RPMI8226 (cell line): ENCODE measurements around the gene THEM4.
"Not testable (repeated sequence)": the region's sequence is repeated elsewhere in the genome, so short reads cannot be mapped to it uniquely, and the experiment has no call there.

ENCODE experiments used
- DNase-seq: peaks from one replicate; pipeline ENCODE4 v3.0.0-alpha.2; 2015

Gene THEM4

DNA sequence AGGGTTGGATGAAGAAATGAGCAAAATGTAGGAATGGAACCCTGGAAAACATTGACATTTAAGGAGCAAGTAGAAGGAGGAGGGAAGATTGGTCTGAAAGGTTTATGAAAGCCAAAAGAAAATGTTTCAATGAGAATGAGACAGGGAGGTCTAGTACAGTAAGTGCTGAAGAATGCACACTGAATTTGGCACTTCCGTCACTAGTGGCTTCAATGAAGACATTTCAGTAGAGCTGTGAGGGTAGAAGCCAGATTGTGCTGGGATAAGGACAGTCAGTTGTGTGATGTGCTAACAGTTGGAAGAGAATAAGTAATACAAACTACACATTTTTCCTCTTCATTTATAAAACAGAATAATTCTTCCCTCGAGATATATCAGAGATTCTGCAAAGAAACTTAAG lies 17.1 kb downstream of the THEM4 start:
- no peak for DNase-seq

DNA sequence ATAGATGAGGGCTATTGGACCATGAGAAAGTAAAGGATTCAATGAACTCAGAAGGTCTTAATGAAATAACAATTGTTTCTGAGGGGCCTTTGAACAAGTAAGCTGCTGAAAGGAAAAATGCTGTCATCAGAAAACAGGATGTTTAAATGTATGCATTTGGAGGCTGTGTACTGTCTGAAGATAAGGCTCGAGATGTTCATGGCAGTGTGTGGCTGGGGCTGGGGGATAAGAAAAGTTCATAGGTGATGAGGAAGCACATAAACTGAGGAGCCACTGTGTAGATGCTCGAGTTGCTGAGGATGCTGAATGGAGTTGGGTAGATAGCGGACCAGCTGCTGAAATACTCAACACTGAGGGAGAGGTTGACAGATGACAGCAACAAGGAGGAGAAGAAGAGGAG lies 17.8 kb downstream of the THEM4 start:
- no peak for DNase-seq

DNA sequence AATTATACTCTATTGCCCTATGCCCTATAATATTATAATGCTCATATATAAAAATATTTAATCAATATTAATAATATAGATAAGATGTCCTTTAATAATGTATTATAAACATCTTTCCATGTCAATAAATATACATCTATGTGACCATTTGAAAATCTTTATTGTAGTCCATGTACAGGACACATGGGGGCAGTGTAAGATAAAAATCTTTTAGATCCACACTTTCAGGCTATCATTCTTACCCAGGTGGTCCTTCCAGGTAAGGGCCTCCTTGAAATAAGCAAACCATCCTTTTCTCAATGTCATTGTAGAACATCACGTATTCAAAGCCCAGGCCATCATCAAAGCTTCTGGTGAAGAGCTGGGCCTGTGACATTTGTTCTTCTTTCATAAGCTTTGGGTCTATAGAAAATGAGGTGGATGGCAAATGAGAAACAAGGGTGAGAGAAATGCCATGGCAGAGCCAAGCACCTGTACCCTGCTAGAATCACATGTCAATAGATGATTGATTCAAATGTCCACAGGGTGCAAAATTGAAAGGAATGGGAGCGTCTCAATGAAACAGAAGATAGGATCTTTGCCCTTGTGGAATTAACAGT lies 20.2 kb downstream of the THEM4 start:
- DNase-seq: peak; percentile 29

DNA sequence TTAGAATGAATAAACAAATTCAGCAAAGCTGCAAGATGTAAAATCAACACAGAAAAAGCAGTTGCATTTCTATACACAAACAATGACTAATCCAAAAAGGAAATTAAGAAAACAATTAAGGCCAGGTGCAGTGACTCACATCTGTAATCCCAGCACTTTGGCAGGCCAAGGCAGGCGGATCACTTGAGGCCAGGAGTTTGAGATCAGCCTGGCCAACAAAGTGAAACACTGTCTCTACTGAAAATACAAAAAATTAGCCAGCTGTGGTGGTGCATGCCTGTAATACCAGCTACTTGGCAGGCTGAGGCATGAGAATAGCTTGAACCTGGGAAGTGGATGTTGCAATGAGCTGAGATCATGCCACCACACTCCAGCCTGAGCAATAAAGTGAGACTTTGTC lies 22.3 kb downstream of the THEM4 start:
- DNase-seq: no peak

DNA sequence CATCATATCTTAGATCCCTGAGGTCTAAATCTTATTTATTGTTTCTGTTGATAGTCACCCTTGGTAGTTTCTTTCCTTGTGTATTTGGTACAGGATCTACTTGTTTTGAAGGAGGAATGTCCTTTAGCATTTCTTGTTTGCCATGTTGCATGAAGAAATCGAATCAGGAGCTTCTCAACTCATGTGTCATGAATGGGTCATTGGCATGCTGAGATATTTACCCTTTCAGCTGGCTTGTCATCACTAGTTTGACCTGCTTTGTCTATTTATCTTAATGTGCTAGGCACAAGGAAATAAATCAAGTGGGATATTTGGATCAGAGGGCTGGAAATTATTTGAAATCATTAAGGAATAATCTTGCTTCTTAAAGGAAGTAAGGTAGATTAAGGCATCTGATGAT lies 23.8 kb downstream of the THEM4 start:
- no peak for DNase-seq

DNA sequence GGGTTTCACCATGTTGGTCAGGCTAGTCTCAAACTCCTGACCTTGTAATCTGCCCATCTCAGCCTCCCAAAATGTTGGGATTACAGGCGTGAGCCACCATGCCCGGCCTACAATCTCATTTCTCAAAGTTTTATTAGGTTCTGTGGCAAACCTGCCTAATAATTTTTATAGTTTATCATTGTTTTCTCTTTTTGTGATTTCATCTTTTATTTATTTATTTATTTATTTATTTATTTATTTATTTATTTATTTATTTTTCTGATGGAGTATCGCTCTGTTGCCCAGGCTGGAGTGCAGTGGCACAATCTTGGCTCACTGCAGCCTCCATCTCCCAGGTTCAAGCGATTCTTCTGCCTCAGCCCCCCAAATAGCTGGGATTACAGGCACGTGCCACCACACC lies 24.4 kb downstream of the THEM4 start:
- DNase-seq: not testable (repeated sequence)

DNA sequence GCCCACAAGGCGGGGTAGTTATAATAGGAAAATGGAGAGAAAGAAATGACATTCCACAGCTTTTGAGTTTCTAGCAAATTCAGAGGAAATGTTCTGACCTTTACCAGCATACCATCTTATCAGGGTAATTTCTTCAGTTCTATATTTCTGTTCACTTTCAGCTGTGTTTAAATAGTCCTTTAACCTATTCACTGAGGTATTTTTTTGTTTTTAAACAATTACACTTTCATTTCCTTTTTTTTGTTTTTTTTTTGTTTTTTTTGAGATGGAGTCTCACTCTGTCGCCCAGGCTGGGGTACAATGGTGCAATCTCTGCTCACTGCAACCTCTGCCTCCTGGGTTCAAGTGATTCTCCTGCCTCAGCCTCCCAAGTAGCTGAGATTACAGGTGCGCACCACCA lies 24.9 kb downstream of the THEM4 start:
- not testable (repeated sequence) for DNase-seq

DNA sequence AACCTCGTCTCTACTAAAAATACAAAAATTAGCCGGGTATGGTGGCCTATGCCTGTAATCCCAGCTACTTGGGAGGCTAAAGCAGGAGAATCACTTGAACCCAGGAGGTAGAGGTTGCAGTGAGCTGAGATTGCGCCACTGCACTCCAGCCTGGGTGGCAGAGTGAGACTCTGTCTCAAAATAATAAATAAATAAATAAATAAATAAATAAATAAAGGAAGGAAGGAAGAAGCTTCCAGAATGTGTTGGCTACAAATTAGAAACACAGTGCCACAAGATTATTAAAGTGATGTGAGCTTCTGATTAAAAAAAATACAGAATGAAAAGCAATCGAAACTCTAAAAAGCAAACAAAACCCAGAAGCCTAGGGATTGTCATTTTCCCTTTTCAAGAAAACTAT lies 25.4 kb downstream of the THEM4 start:
- DNase-seq: not testable (repeated sequence)

DNA sequence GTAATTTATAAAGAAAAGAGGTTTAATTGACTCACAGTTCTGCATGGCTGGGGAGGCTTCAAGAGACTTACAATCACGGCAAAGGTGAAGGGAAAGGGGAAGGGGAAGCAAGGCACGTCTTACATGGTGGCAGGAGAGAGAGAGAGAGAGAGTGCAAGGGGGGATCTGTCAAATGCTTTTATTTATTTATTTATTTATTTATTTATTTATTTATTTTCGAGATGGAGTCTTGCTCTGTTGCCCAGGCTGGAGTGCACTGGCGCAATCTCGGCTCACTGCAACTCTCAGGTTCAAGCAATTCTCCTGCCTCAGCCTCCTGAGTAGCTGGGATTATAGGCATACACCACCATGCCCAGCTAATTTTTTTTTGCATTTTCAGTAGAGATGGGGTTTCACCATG lies 26.4 kb downstream of the THEM4 start:
- DNase-seq: not testable (repeated sequence)

DNA sequence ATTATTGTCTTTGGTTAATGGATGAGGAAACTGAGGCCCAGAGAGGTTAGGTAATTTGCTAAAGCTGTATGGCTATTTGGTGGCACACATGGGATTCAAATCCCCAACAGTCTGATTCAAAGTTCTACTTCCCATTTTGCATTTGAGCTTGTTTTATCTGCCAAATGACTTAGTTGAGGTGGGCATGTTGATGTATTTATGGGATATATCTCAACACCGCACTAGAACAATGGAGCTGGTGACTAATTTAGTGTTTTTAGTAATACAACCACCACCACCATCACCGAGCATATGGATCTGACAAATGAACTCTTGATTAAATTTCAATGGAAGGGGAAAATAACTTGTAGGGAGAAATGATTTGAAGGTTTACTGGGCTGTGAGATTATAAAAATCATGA lies 26.8 kb downstream of the THEM4 start:
- no peak for DNase-seq

DNA sequence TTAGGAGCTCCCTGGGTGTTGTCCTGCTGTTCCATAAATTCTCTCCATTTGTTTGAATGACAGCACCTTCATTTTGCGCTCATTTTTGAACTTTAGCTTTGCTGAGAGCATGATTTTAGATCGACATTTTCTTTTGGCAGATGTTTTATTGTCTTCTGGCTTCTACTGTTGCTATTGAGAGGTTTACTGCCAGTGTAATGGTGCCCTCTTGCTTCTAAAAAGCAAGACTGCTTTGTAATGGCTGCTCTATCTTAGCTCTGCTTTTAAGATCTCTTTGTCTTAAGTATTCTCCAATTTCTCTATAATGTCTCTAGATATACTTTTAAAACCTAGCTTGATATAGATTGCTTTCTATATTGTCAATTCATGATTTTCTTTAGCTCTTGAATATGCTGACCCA lies 27.8 kb downstream of the THEM4 start:
- DNase-seq: no peak

DNA sequence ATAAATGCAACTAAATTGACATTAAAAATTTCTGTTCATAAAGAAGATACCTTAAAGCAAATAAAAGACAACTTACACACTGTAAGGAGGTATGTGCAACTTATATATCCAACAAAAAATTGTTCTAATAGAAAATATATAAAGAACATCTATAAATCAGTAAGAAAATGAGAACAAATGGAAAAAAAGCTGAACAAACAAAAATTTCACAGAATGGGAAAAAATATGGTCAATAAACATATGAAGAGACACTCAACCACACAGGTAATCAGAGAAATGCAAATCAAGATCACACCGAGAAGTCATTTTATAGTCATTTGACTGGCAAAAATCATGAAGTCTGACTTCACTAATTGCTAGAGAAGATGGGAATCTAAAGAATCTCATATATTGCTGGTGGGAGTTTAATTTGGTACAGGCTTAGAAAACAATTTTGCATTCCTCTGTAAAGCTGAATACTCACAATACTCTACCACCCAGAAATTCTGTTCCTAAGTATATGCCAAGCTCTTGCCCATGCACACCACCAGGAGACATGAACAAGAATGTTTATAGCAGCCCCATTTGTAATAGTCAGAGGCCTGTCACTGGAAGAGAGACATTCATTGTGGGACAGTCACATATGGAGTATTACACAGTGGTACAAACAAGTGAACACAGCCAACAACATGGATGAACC lies 33.8 kb downstream of the THEM4 start:
- no peak for DNase-seq

DNA sequence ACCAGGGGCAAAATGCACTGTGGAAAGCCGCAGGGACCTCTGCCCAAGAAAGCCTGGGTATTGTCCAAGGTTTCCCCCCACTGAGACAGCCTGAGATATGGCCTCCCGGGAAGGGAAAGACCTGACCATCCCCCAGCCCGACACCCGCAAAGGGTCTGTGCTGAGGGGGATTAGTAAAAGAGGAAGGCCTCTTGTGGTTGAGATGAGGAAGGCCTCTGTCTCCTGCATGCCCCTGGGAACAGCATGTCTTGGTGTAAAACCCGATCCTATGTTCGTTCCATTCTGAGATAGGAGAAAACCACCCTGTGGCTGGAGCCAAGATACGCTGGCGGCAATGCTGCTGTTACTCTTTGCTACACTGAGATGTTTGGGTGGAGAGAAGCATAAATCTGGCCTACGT lies 36.5 kb downstream of the THEM4 start:
- not testable (repeated sequence) for DNase-seq

DNA sequence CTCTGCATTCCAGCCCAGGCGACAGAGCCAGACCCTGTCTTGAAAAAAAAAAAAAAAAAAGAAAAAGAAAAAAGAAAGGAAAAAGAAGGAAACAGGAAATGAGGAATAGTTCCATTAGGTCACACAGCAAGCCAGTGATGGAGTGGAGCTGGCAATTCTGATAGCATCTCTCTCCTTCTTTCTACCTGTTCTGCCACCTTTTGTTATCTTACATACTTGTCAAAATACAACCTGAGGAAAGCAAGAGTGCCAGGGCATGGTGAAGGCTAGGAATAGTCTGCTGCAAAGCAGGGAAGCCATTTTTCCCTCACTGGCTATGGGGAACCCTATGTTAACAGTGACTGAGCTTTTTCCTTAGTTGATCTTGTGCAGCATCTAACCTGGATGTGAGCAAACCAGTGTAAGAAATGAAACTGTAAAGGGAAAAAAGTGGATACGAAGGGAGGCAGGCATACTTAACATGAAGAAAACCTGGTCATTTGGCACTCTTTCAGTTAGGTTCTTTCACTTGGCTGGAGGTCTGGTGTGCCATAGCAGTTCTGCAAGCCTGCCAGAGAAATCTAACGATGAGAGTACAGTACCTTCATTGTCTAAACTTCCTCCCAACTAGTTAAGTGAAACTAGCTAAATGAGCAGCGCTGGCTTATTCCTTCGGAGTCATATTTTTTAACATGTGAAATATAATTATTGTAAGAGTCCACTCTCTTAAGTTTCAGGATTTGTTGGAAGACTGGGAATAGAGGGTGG lies 37.9 kb downstream of the THEM4 start:
- DNase-seq: no peak

DNA sequence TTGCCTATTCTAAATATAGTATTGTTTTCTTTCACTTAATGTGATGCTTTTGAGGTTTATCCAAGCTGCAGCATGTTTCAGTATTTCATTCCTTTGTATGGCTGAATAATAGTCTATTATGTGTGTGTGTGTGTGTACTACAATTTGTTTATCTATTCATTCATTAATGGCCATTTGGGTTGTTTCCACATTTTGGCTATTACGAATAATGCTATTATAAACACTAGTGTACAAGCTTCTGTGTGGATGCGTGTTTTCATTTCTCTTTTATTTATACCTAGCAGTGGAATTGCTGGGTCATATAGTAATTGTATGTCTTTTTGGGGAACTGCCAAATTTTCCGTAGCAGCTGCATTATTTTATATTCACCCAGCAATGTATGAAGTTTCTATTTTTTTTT lies 40.8 kb downstream of the THEM4 start:
- DNase-seq: no peak

DNA sequence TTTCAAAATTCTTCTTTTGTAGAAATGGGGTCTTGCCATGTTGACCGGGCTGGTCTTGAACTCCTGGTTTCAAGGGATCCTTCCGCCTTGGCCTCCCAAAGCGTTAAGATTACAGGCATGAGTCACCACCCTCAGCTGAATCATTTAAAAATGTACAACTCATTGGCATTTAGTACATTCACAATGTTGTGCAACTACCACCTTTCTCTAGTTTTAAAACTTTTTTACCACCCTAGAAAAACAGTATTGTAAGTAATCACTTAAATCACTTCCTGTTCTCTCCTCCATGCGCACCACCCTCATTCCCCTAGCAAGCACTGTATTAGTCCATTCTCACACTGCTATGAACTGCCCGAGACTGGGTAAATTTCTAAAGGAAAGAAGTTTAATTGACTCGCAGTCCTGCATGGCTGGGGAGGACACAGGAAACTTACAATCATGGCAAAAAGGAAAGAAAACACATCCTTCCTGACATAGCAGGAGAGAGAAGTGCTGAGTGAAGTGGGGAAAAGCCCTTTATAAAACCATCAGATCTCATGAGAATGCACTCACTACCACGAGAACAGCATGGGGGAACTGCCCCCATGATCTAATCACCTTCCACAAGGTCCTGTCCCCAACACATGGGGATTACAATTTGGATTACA lies 41.4 kb downstream of the THEM4 start:
- DNase-seq: no peak

DNA sequence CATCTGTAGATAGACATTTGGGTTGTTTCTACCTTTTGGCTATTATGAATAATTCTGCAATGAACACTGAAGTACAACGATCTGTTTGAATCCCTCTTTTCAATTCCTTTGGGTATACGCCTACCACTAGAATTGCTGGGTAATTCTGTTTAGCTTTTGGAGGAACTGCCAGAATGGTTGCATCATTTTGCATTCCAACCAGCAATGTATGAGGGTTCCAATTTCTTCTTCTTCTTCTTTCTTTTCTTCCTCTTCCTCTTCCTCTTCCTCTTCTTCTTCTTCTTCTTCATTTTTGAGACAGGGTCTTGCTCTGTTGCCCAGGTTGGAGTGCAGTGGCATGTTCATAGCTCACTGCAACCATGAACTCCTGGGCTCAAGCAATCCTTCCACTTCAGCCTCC lies 42.0 kb downstream of the THEM4 start:
- no peak for DNase-seq

DNA sequence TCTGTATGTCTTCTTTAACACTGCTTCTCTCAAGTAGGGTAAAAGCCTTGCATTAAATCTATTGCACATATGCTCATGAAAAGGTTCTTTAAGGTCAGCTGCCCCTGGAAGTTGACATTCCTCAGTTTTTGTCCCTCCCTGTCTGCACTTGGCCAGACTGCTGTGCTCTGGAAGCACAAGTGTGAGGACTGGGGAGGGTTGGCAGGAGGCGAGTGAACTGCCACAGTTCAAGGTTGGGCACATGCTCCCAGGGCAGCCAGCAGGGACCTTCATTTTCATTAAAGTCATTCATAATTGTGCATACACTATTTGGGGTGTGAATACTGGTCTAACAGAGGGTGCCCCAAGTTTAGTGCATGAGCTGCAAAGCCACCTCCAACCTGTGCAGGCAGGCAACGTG lies 44.9 kb downstream of the THEM4 start:
- no peak for DNase-seq

DNA sequence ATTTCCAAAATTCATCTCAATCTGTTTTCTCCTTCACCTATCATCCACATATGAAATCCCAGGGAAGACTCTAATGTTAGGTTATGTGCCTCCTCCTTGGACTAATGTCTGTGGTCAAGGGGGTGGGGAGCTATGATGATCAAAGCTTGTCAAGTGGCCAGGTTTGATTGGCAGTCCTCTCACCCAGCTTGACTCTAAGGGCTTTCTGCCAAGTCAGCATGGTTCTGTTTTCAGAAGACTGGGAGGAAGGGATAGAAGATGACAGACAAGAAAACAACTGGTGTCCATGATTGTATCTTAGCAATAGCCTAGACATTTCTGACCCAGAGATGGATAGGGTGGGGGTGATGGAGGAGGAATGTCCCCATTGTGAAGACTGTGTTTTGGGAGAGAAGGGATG lies 46.7 kb downstream of the THEM4 start:
- peak; percentile 51 for DNase-seq

DNA sequence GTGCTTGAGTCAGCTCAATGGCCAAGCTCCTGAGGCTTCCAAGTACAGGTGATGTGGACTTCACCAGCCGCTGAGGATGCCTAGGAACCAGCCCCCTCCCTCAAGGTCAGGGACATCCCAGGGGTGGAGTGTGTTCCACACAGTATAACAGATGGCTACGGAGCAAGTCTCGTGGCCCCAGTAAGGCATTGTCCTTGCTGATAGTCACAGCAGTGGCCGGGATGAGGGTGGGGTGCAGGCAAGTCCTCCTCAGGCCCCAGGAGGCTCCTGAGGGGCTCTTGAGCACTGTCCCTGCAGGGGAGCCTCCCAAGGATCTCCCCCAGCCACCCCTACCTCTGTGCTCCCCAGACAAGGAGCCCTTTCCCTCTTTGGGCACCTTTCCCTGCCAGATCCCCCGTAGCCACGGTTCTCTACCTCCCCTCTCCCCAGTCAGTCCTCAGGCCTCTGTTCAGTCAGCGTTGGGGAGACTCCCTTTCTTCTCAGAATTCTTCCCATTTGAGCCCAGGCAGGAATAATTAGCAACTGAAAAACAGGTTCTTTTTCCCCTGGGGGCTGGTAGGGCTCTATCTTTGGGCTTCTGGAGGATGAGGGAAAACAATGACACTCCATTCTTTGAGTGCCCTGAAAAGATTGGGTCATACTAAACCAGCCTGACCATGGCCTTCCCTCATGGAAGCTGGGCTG lies 48.7 kb downstream of the THEM4 start:
- no peak for DNase-seq

DNA sequence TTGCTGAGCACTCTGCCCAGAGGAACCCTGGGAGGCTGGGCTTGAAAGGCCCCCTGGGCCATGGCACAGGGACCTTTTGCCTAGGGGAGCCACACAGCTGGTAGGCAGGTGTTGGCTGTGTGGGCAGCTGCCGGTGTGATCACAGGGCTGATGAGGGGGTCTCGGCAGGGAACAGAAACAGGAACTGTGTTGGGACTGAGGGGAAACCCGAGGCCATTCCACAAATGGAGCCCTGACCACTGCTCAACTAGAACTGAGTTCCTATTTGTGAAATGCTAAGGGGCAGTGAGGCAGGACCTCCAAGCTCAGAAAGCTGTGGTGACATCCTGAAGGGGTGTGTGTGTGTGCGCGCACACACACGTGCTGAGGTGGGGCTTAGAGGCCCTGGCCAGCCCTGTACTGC lies 49.4 kb downstream of the THEM4 start:
- no peak for DNase-seq

DNA sequence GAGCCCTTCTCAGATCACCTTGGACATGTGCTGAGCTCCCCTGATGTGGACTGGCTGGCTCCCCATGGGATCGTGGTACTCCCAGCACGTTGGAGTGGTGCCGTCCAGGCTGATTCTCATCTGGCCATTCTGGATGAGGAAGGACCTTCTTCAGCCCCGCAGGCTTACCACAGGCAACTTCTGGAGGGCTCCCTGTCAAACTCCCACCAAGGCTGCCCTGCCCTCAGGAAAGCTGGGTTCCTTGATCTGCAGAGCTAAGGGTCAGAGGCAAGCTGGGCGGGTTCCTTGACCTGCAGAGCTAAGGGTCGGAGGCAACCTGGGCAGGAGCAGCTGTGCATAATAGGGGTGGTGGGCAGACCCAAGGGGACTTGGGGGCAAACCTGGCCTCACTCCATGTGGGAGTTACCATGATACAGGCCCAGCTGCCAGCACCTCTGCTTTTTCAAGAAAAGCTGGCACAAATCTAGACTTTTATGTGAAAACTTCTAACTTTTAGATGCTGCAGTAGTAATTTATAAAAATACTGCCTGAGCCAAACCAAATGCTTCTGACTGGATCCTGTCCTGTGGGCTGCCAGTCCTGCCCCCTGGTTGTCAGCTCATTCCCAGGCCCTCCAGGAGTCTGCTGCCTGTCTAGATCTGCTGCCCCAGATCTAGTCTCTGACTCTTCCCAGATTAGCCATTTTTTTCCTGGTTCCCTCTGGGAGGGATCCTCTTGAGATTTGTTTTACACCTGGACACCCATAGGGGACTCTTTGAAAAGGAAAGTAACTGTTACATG lies 50.2 kb downstream of the THEM4 start:
- no peak for DNase-seq
